Right forelimb (tissue), 1 donor: ENCODE measurements around the gene ARHGAP44.
"Not testable (repeated sequence)": the region's sequence is repeated elsewhere in the genome, so short reads cannot be mapped to it uniquely, and the experiment has no call there.

Source experiments
- DNase-seq: peaks from one replicate; pipeline ENCODE4 v3.0.0-alpha.2; 2018

ARHGAP44 gene

DNA sequence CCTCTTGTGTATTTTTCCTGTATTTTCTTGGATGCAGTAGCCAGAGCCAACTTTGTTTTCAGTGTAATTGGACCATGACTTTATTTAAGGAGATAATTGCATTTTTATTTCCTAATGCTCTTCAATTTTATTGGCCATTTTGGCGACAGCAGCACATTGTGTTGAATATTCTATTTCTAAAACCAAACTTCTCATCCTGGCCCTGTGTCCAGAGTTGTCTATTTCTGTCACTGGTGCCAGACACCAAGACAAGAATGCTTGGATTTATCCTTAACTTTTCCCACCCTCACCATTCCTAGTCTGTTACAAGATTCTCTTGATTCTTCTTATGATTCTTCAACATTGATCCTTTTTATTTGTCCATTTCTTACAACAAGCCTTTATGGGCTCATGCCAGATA is 37.1 kb downstream of the ARHGAP44 start:
- no peak for DNase-seq

- DNase-seq, result no peak
Observed at GRCh38 chr17:12830777-12831247, 41.5 kb downstream of the ARHGAP44 start.

DNA sequence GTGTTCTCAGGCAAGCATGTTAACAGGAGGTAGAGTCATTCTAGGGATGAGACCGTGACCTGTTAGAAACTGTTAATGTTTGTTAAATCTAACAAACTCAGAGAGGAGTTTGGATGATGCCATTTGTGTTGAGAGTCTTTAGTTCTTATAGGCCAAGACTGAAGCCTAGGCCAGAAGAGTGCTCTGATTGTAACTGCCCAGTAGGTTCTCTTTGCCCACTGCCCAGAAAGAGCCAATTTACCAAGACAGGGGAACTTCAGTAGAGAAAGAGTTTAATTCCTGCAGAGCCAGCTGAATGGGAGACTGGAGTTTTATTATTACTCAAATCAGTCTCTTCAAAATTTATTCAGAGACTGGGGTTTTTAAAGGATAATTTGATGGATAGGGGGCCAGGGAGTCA is 42.5 kb downstream of the ARHGAP44 start:
- no peak for DNase-seq

DNA sequence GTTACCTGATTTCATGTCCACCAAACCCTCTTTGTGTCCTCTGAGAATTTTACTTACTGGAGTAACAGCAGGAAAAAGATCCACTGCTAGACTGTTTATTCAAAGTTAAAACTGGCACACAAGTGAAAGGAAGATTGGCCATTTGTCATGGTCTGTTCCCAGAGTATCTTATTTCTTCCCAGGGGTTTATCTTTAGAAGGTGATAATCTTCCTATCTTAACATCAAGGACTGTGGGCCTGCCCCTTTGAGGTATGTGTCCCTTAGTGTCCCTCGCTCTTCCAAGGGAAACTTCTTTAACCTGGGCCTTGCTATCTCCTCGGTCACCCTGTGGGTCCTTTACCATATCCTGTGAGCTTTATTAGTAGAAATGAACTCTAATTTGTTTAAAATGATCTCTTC is 49.7 kb downstream of the ARHGAP44 start:
- DNase-seq, result no peak

DNA sequence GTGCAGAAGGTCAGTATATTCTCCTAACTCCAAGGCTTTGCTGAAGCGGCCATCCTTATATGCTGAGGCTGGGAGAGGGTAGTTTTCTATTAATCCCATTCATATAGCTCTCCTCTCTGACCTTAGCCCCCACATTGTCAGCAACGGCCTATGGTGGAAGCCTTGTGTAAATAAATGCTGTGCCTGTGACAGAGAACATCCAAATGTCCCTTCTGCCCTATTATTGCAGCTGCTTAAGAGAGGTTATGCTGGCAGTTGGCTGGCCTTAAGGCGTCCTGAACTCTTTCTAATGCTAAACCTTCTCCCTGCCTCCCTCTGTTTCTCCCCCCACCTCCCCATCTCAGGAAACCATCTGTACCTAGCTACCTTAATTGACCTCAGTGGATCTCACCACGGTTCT is 53.6 kb downstream of the ARHGAP44 start:
- DNase-seq, result no peak

DNA sequence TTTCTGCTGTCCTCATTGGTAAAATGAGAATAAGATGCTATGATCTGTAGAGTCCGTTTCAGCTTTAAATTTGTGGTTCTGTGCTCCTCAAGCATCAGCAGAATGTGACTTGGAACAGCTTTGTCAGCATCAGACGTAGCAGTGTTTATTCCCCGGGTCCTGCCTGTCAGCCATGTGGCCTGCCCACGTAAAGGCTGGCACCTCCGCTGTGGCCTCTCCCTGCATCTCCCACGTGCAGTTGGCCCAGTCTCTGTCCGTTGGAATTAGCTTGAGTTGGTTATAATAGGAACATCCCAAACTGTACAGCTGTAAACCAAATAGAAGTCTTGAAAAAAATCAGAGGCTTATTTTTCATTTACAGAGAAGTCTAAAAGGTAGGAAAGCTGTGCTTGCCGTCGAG is 61.7 kb downstream of the ARHGAP44 start:
- DNase-seq, result no peak

GRCh38 chr17:12851901-12852435 is 62.7 kb downstream of the ARHGAP44 start:
- DNase-seq, result no peak

- no peak for DNase-seq
Observed at GRCh38 chr17:12853921-12854320, 64.6 kb downstream of the ARHGAP44 start.

- no peak for DNase-seq
Observed at GRCh38 chr17:12856416-12856815, 67.1 kb downstream of the ARHGAP44 start.

GRCh38 chr17:12857592-12857991 is 68.3 kb downstream of the ARHGAP44 start:
- DNase-seq, result no peak

DNA sequence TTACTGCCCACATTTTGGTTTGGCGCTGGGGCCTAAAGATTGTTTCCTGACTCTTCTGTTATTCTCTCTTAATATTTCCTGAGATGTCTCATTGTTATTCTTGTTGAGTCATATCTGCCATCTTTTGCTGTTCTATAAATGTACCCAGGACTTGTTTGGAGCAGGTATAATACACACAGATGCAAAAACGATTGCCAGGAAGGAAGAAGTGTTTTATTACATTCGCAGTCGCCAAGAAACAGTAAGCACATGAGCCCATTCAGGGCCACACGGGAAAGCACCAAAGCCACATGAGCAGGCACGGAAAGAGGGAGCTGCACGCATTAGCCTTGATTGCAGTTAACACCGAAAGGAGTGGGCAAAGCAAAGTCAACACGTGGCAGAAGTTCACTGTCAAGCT is 70.2 kb downstream of the ARHGAP44 start:
- no peak for DNase-seq

DNA sequence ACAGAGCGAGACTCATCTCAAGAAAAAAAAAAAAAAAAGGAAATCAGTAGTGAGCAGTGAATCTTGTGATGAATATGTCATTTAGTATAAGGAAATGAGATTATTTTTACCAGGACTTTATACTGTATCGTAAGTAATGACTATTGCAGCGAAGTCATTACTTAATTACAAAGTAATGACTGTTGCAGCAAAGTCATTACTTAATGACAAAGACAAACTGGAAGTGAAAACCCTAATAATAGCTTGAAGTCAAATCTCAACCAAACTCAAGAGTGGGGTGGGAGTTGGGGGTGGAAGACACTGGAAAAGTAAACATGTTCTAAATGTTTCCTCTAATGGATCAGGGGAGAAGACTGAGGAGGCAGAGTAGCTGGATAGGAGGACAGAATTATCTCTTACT is 76.5 kb downstream of the ARHGAP44 start:
- DNase-seq, result no peak

- no peak for DNase-seq
Observed at GRCh38 chr17:12866244-12866643, 76.9 kb downstream of the ARHGAP44 start.

DNA sequence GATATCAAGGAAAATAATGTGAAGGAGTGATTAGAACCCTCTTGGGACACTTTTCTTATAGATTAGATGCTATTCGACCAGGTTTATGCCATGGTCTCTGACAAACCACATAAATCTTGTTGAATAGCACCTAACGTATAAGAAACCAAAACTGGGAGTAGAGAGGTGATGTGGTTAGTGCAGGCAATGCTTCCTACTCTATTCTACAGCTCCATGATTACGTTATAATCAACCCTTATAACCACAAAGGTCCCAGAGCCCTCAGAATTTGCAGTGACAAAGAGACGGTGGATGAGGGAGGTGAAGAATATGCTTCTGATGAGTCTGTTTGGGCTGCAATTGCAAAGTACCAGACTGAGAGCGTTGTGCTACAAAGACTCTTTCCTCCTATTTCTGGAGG is 78.4 kb downstream of the ARHGAP44 start:
- DNase-seq, result no peak

DNA sequence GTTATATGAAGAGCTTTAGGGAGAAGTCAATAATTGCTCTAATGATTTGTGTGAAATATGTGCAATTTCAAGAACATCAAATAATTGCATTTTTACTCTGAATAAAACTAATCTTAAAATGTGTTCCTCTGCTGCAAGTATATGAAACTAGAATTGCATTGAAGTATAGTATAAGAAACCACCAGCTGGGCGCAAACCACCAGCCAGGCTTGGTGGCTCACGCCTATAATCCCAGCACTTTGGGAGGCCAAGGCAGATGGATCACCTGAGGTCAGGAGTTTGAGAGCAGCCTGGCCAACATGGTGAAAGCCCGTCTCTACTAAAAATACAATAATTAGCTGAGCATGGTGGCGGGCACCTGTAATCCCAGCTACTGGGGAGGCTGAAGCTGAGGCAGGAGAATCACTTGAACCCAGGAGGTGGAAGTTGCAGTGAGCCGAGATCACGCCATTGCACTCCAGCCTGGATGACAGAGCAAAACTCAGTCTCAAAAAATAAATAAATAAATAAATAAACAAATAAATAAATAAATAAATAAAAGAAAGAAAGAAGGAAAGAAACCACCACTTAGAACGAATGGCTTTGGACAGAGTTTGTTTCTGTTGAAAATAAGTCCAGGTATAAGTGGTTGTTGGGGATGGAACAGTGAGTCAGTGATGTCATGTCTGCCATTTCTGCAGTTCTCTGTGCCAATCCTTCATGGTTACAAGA is 84.3 kb downstream of the ARHGAP44 start:
- not testable (repeated sequence) for DNase-seq

DNA sequence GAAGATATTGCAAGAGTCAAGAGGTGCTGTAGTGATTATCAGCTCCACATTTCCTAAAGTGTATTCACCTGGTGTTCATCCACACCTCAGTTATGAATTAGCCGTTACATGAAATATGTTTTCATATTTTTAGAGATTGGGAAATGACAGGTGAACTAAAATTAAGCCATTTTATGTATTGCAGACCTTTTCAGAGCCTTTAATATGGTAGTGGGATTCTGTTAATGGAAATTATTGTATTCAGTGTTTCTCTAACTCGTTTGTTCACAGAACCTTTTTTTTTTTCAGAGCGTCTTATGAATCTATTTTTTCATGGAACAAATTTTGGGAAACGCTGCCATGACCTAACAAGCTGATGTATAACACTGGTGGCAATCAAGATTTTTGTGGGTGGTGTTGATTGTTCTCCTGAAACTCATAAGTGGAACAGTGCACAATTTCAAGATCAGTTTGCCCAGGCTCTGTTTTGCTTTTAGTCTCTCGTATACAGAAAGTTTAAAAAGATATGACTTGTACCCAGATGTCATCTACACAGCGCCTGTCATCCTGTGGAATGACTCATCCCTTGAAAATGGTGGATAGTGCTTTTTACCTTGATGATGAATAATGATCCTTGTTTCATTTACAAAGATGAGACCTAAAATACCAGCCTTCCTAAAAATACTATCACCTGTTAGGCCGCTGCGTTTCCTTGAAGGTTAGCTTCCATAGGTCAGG is 88.8 kb downstream of the ARHGAP44 start:
- DNase-seq, result no peak

DNA sequence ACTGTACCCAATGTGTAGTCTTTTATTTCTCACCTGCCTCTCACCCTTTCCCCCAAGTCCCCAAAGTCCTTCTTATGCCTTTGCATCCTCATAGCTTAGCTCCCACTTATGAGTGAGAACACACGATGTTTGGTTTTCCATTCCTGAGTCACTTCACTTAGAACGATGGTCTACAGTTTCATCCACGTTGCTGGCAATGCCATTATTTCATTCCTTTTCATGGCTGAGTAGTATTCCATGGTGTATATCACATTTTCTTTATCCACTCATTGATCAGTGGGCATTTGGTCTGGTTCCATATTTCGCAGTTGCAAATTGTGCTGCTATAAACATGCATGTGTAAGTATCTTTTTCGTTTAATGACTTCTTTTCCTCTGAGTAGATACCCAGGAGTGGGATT is 89.8 kb downstream of the ARHGAP44 start:
- DNase-seq, result not testable (repeated sequence)

DNA sequence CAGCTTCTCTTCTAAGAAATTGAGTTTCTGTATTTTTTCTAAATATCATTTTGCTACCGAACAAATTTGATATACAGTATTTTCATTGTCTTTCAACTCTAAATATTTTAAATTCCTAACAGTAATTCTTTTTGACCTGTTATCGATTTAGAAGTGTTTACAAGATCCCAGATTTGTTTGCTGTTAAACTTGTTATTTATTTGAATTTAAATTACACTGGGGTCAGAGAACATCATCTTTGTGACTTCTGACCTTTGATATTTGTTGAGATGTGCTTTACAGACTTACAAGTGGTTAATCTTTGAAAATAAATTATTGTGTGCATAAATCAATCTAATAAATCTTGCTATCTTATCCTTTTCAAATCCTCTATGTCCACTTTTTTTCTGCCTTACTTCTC is 94.2 kb downstream of the ARHGAP44 start:
- DNase-seq, result no peak

DNA sequence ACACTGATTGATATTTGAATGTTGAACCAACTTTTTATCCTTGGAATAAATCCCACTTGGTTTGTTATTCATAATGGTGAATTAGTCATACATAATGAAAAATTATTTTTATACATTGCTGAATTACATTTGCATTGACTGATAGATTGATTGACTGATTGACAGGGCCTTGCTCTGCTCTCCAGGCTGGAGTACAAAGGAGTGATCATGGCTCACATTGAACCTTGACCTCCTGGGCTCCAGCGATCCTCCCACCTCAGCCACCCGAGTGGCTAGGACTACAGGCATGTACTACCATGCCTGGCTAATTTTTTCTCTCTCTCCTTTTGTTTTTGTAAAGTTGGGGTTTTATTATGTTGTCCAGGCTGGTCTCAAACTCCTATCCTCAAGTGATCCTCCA is 97.8 kb downstream of the ARHGAP44 start:
- no peak for DNase-seq

DNA sequence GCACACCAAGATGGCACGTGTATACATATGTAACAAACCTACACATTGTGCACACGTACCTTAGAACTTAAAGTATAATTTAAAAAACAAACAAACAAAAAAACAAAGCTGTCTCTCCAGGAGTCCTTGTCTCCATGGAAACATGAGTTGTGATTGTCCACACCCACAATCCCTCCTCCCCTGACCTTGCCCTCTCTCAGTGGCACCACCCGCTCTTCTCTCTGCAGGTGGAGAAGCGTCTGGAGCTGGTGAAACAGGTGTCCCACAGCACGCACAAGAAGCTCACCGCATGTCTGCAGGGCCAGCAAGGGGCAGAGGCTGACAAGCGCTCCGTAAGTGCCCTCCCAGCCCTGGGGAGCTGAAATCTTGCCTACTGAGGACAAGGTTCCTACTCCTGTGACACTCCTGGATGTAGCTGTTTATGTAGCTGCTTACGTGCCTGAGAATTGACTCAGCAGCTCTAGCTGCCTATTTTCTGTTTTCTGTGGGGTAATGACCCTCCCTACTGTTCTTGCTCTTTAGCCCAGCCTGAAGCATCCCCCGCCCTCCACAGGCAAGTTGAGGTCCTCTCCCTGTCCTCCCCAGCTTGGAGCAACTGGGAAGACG is 107.0 kb downstream of the ARHGAP44 start:
- no peak for DNase-seq

- DNase-seq, result no peak
Observed at GRCh38 chr17:12898110-12898509, 108.8 kb downstream of the ARHGAP44 start.

DNA sequence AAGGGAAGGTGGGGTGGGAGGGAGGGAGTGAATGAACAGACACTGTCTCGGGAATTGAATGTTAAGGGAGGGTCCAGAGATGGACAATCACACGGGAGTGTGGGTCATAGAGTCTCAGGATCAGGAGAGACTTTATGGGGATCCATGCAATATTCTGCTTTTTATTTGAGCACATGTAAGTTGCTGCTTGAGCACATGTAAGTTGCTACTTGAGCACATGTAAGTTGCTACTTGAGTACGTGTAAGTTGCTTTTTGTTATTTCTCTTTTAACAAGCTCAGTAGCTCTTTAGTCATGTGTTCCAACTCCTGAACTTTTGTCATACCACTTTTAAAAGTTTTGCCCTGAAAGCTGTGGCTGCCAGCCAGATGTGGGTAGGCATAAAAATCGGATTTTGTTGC is 110.3 kb downstream of the ARHGAP44 start:
- no peak for DNase-seq

- DNase-seq, result no peak
Observed at GRCh38 chr17:12900474-12900873, 111.2 kb downstream of the ARHGAP44 start.

DNA sequence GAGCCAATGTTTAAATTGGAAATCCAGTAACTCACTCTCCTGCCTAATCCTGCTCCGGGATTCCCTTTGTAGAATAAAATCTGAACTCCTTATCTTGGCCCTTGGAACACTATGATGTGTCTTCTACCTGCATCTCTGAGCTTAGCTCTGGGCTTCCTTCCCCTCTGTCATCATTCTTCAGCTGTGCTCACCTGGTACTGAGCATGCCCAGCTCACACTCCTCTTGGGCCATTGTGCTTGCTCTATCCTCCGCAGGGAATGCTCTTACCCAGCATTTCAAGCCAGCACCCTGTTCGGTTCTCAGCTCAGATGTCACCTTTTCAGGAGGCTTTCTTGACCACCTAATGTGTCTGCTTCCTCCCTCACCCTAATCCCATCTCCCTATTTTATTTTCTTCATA is 112.7 kb downstream of the ARHGAP44 start:
- DNase-seq, result no peak
